Omental fat pad (tissue), 4 donors: ENCODE results near the gene INTS2. TPM values are rescaled to one million over a fixed set of nuclear protein-coding genes. Genes with fewer than 3 reads are reported as not detected.
"Not testable (repeated sequence)": the region's sequence is repeated elsewhere in the genome, so short reads cannot be mapped to it uniquely, and the experiment has no call there.

Source experiments
- ATAC-seq: fragments of 150-250 bp; one replicate; pipeline ENCODE4 v1.9.1; 2016; ENCODE audit warnings: mild to moderate bottlenecking, moderate library complexity; ENCODE audit not compliant: low FRiP score
- DNase-seq: peaks from one replicate; pipeline ENCODE4 v3.0.0-alpha.2; 2019; ENCODE audit warnings: low spot score
- CTCF ChIP-seq, 3 donors: fragments of 450-650 bp; IDR thresholded peaks; one replicate each; pipeline ENCODE4 v1.5.1; 2016 to 2017; ENCODE audit warnings: antibody characterized with exemption in 3 of 3, mild to moderate bottlenecking in 3 of 3, moderate library complexity in 2 of 3
- total RNA-seq, 4 donors: library from RNA; depleted of rRNA; stranded (reverse); fragments of >200 nt; gene quantifications; one replicate each; pipeline ENCODE4 v1.1.0, GENCODE V29; 2016

Gene INTS2
- total RNA-seq, 4 donors from 2014 or later: 9.6 to 18.0 (median 10.6) TPM

GRCh38 chr17:61908292-61909037 is 19.3 kb downstream of the INTS2 start:
- no peak for DNase-seq
- ATAC-seq: no peak

GRCh38 chr17:61907361-61907760 is 20.4 kb downstream of the INTS2 start:
- no peak for ATAC-seq
- TF ChIP-seq CTCF (IDR thresholded peaks at IDR 0.05): no peak
- DNase-seq: no peak

More at GRCh38 chr17:61908292-61909037, 19.3 kb downstream of the INTS2 start:
- no peak for TF ChIP-seq CTCF (IDR thresholded peaks at IDR 0.05)

- no peak for TF ChIP-seq CTCF (IDR thresholded peaks at IDR 0.05)
- ATAC-seq: no peak
- DNase-seq: no peak
Observed at GRCh38 chr17:61904094-61904710, 23.6 kb downstream of the INTS2 start.

- TF ChIP-seq CTCF (IDR thresholded peaks at IDR 0.05): no peak
- DNase-seq (no peak), ATAC-seq (no peak)
Observed at GRCh38 chr17:61903251-61903650, 24.5 kb downstream of the INTS2 start.

- ATAC-seq: no peak
- no peak for DNase-seq
- no peak for TF ChIP-seq CTCF (IDR thresholded peaks at IDR 0.05)
Observed at GRCh38 chr17:61897548-61898180, 30.1 kb downstream of the INTS2 start.

- ATAC-seq (no peak), DNase-seq (no peak)
- TF ChIP-seq CTCF (IDR thresholded peaks at IDR 0.05): no peak
Observed at GRCh38 chr17:61895391-61895790, 32.4 kb downstream of the INTS2 start.

- DNase-seq, ATAC-seq: not testable (repeated sequence)
Observed at GRCh38 chr17:61894310-61894709, 33.5 kb downstream of the INTS2 start.

GRCh38 chr17:61887733-61888132 is 40.0 kb downstream of the INTS2 start:
- not testable (repeated sequence) for ATAC-seq

GRCh38 chr17:61885865-61886264 is 41.9 kb downstream of the INTS2 start:
- not testable (repeated sequence) for ATAC-seq, DNase-seq

More at GRCh38 chr17:61887733-61888132, 40.0 kb downstream of the INTS2 start:
- not testable (repeated sequence) for DNase-seq
